ENCODE results near the gene OPRM1.

- TF ChIP-seq TAF1 (IDR thresholded peaks at IDR 0.05; ENCODE audit: low read depth) (no peak), TEAD4 (IDR thresholded peaks at IDR 0.05) (no peak), YY1 (IDR thresholded peaks at IDR 0.05; ENCODE audit: low read depth) (no peak), FOXM1 (IDR thresholded peaks at IDR 0.05; ENCODE audit: borderline replicate concordance, low read depth) (no peak), REST (IDR thresholded peaks at IDR 0.05; ENCODE audit: low read depth) (no peak), CREB1 (IDR thresholded peaks at IDR 0.05; ENCODE audit: low read depth) (no peak), USF1 (IDR thresholded peaks at IDR 0.05) (no peak), MAX (IDR thresholded peaks at IDR 0.05) (no peak), CEBPB (IDR thresholded peaks at IDR 0.05) (no peak), TCF12 (IDR thresholded peaks at IDR 0.05; ENCODE audit: low read depth) (no peak), ZBTB7A (IDR thresholded peaks at IDR 0.05; ENCODE audit: low read depth) (no peak), EGR1 (IDR thresholded peaks at IDR 0.05) (no peak), EP300 (IDR thresholded peaks at IDR 0.05; ENCODE audit: borderline replicate concordance) (no peak), RAD21 (IDR thresholded peaks at IDR 0.05; ENCODE audit: low read depth) (no peak)
These were observed 213.6 kb downstream of the OPRM1 start for GRCh38 chr6:154252678-154253077.

All from Ishikawa (cell line).